Measurements from ENCODE around the gene NPFF. TPM values are rescaled to one million over a fixed set of nuclear protein-coding genes. Genes with fewer than 3 reads are reported as not detected.
"Not testable (repeated sequence)": the region's sequence is repeated elsewhere in the genome, so short reads cannot be mapped to it uniquely, and the experiment has no call there.

NPFF gene
- polyA plus RNA-seq (2011; rRNA removed) (not detected in 2 replicates), polyA minus RNA-seq (2011; rRNA and poly(A)+ RNA removed) (not detected in 2 replicates)

- TF ChIP-seq CTCF (IDR thresholded peaks at IDR 0.05; ENCODE audit: low read depth, low read length), result no peak
- no peak for DNase-seq (ENCODE audit: low read depth, low spot score)
- CTCF ChIA-PET, result interaction anchor here (0.6 to 4.5 kb wide), 5 partner anchors 9 to 186 kb away, joined by 3 to 44 read pairs (median 4); partner anchors contain the start of gene AAAS
- POLR2A ChIA-PET, result no interaction called here
- Histone ChIP-seq H3K27me3 (ENCODE audit: control insufficient read depth, insufficient read depth, low read length) (no peaks in the 10 kb centered on the region), H3K4me3 (ENCODE audit: low read depth, low read length) (no peak within 1 kb of the TSS), H3K27ac (ENCODE audit: low read depth, low read length) (no peak within 1 kb of the TSS), H3K9me3 (ENCODE audit: control insufficient read depth, insufficient read depth, low read length) (no peaks in the 10 kb centered on the region; the same call in 1 of the 2 replicates)
Measured at GRCh38 chr12:53506881-53507602, at the start of gene NPFF. Gene NPFF, minus strand, starts transcription at chr12:53507484. Its CDS starts 10 bp downstream, at chr12:53507474.

- no peaks in the 10 kb centered on the region for H3K9me3 ChIP-seq (ENCODE audit: control insufficient read depth, insufficient read depth, low read length)
- CTCF ChIA-PET, result interaction anchor here (0.5 to 1.7 kb wide), 4 partner anchors 9 to 649 kb away, joined by 3 to 14 read pairs (median 5); partner anchors contain the start of gene ATP5MC2
- no peak overlapping the region for H3K4me3 ChIP-seq (ENCODE audit: low read depth, low read length)
- H3K27ac ChIP-seq (ENCODE audit: low read depth, low read length), result no peak overlapping the region
- TF ChIP-seq CTCF (IDR thresholded peaks at IDR 0.05; ENCODE audit: low read depth, low read length), result no peak
- POLR2A ChIA-PET, result no interaction called here
- H3K27me3 ChIP-seq (ENCODE audit: control insufficient read depth, insufficient read depth, low read length), result no peaks in the 10 kb centered on the region
- no peak for DNase-seq (ENCODE audit: low read depth, low spot score)
Measured at GRCh38 chr12:53552361-53553327, 45.4 kb upstream of the NPFF start.

- TF ChIP-seq CTCF (IDR thresholded peaks at IDR 0.05; ENCODE audit: low read depth, low read length), result no peak
- H3K9me3 ChIP-seq (ENCODE audit: control insufficient read depth, insufficient read depth, low read length), result no peaks in the 10 kb centered on the region
- POLR2A ChIA-PET, result interaction anchor here (0.6 kb wide), 1 partner anchor 77 kb away, joined by 6 read pairs; no protein-coding TSS in a partner anchor
- CTCF ChIA-PET, result interaction anchor here (0.5 to 1.7 kb wide), 4 partner anchors 9 to 650 kb away, joined by 3 to 14 read pairs (median 5); partner anchors contain the start of gene ATP5MC2
- no peak overlapping the region for H3K27ac ChIP-seq (ENCODE audit: low read depth, low read length)
- H3K4me3 ChIP-seq (ENCODE audit: low read depth, low read length), result no peak overlapping the region
- no peak for DNase-seq (ENCODE audit: low read depth, low spot score)
- H3K27me3 ChIP-seq (ENCODE audit: control insufficient read depth, insufficient read depth, low read length), result no peaks in the 10 kb centered on the region
Measured at GRCh38 chr12:53551889-53552291, 44.6 kb upstream of the NPFF start.

- no peak overlapping the region for H3K27ac ChIP-seq (ENCODE audit: low read depth, low read length)
- no peak overlapping the region for H3K4me3 ChIP-seq (ENCODE audit: low read depth, low read length)
- no peaks in the 10 kb centered on the region for H3K27me3 ChIP-seq (ENCODE audit: control insufficient read depth, insufficient read depth, low read length)
- H3K9me3 ChIP-seq (ENCODE audit: control insufficient read depth, insufficient read depth, low read length), result no peaks in the 10 kb centered on the region
- ChIA-PET CTCF (no interaction called here), POLR2A (interaction anchor here (1.2 kb wide), 1 partner anchor 11 kb away, joined by 3 read pairs; no protein-coding TSS in a partner anchor)
- TF ChIP-seq CTCF (IDR thresholded peaks at IDR 0.05; ENCODE audit: low read depth, low read length), result no peak
- DNase-seq (ENCODE audit: low read depth, low spot score), result no peak
Measured at GRCh38 chr12:53550595-53550994, 43.3 kb upstream of the NPFF start.

GRCh38 chr12:53550131-53550530, 42.8 kb upstream of the NPFF start:
- CTCF ChIA-PET, result interaction anchor here (1.0 kb wide), 1 partner anchor 196 kb away, joined by 3 read pairs; no protein-coding TSS in a partner anchor
- POLR2A ChIA-PET, result interaction anchor here (1.2 kb wide), 1 partner anchor 12 kb away, joined by 3 read pairs; no protein-coding TSS in a partner anchor
- H3K27me3 ChIP-seq (ENCODE audit: control insufficient read depth, insufficient read depth, low read length); H3K9me3 ChIP-seq (ENCODE audit: control insufficient read depth, insufficient read depth, low read length); DNase-seq (ENCODE audit: low read depth, low spot score); H3K27ac ChIP-seq (ENCODE audit: low read depth, low read length); H3K4me3 ChIP-seq (ENCODE audit: low read depth, low read length): not testable (repeated sequence)

GRCh38 chr12:53548354-53548753, 41.1 kb upstream of the NPFF start:
- POLR2A ChIA-PET, result interaction anchor here (0.6 to 0.7 kb wide), 2 partner anchors 186 to 750 kb away, joined by 3 to 6 read pairs; no protein-coding TSS in a partner anchor
- H3K27me3 ChIP-seq (ENCODE audit: control insufficient read depth, insufficient read depth, low read length); H3K4me3 ChIP-seq (ENCODE audit: low read depth, low read length); H3K9me3 ChIP-seq (ENCODE audit: control insufficient read depth, insufficient read depth, low read length); DNase-seq (ENCODE audit: low read depth, low spot score); H3K27ac ChIP-seq (ENCODE audit: low read depth, low read length): not testable (repeated sequence)
- CTCF ChIA-PET, result interaction anchor here (1.2 kb wide), 1 partner anchor 127 kb away, joined by 4 read pairs; the partner anchor contains the start of gene ATP5MC2
